Keratinocyte (primary cell): ENCODE measurements around the gene RABGGTA.

Source experiments
- CTCF ChIP-seq, 3 experiments: IDR thresholded peaks in 1 of 3; conservative IDR thresholded peaks in 1 of 3; optimal IDR thresholded peaks in 1 of 3; 2 replicates in 2 of 3; 3 replicates in 1 of 3; pipeline versions ENCODE3 to v1.5.1; 2011; ENCODE audit warnings: low read length in 3 of 3, mild to moderate bottlenecking in 3 of 3, moderate library complexity in 2 of 3, control low read depth in 1 of 3, inconsistent platforms in 1 of 3; ENCODE audit not compliant: insufficient read depth in 2 of 3; ENCODE audit errors: extremely low read depth in 1 of 3
- EZH2 ChIP-seq: IDR thresholded peaks from one replicate; pipeline ENCODE4 v1.6.1; 2012; ENCODE audit warnings: inconsistent platforms, mild to moderate bottlenecking, low read length, moderate library complexity

- TF ChIP-seq CTCF (optimal IDR thresholded peaks at IDR 0.05 in 1 of 3, IDR thresholded peaks at IDR 0.05 in 1 of 3, conservative IDR thresholded peaks at IDR 0.05 in 1 of 3; ENCODE audit: extremely low read depth in 1 of 3, insufficient read depth in 2 of 3, low read length in 3 of 3) (no peak), EZH2 (no peak)
These were observed 42.5 kb upstream of the RABGGTA start for GRCh38 chr14:24313913-24314312.
